ENCODE data around the gene CPNE5. TPM values are rescaled to one million over a fixed set of nuclear protein-coding genes. Genes with fewer than 3 reads are reported as not detected.

Gene CPNE5
- total and polyA plus RNA-seq, 9 of the 15 experiments (the other 6 are each of a cell fraction or from before 2014, with no cell fraction given), result 0.14 to 1.0 (median 0.46) TPM; not detected in 2

- TF ChIP-seq THAP7 (CRISPR knock-in tag; IDR thresholded peaks at IDR 0.05) (no peak), ZNF280B (CRISPR knock-in tag; IDR thresholded peaks at IDR 0.05) (peak; percentile 35; the same call in 1 of the 2 replicates), TFAP4 (CRISPR knock-in tag; IDR thresholded peaks at IDR 0.05; ENCODE audit: borderline replicate concordance) (no peak), CHD7 (IDR thresholded peaks at IDR 0.05; ENCODE audit: low read depth, low read length) (no peak), NR1H2 (CRISPR knock-in tag; IDR thresholded peaks at IDR 0.05) (no peak), TCF7 (IDR thresholded peaks at IDR 0.05; ENCODE audit: borderline replicate concordance) (no peak), THAP12 (CRISPR knock-in tag; IDR thresholded peaks at IDR 0.05) (no peak), SAP30 (IDR thresholded peaks at IDR 0.05; ENCODE audit: borderline replicate concordance, insufficient read depth, low read depth, low read length, poor library complexity, severe bottlenecking) (no peak), PKNOX1 (IDR thresholded peaks at IDR 0.05) (no peak)
These were observed 45.4 kb upstream of the CPNE5 start (continued) for GRCh38 chr6:36884610-36885009.
